ENCODE results near the gene ADCK2. TPM values are rescaled to one million over a fixed set of nuclear protein-coding genes. Genes with fewer than 3 reads are reported as not detected.

ADCK2 gene
- total and polyA plus RNA-seq, 9 of the 15 experiments (the other 6 are each of a cell fraction or from before 2014, with no cell fraction given) = 0.08 to 14.3 (median 9.7) TPM

DNA sequence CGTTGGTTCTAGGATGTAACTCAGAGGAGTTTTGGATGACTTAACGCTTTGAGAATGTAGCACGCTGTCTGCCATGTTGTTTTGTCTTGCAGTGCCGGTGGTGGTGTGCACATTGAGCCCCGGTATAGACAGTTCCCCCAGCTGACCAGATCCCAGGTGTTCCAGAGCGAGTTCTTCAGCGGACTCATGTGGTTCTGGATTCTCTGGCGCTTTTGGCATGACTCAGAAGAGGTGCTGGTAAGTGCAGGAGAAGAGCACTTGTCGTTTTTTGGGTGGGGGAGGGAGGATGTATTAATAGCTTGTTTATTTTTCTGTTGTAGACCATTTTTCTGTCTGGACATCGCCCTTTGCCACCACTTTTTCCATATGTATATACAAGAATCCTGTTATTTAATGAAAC lies 30.0 kb downstream of the ADCK2 start (continued):
- TF ChIP-seq, protein P1, sequence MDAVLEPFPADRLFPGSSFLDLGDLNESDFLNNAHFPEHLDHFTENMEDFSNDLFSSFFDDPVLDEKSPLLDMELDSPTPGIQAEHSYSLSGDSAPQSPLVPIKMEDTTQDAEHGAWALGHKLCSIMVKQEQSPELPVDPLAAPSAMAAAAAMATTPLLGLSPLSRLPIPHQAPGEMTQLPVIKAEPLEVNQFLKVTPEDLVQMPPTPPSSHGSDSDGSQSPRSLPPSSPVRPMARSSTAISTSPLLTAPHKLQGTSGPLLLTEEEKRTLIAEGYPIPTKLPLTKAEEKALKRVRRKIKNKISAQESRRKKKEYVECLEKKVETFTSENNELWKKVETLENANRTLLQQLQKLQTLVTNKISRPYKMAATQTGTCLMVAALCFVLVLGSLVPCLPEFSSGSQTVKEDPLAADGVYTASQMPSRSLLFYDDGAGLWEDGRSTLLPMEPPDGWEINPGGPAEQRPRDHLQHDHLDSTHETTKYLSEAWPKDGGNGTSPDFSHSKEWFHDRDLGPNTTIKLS (IDR thresholded peaks at IDR 0.05; ENCODE audit: borderline replicate concordance, low read depth) = peak; percentile 20; the same call in 1 of the 2 replicates
- TF ChIP-seq SMARCC2 (IDR thresholded peaks at IDR 0.05; ENCODE audit: low read depth) (no peak), SFPQ (IDR thresholded peaks at IDR 0.05; ENCODE audit: low read depth, low read length) (no peak)

- DNase-seq (ENCODE audit: extremely low read depth in 1 of 4, low spot score in 3 of 4) = no peak
- Histone ChIP-seq H3K79me2 (ENCODE audit: control insufficient read depth, insufficient read depth, low read length) (peaks cover 39% of the 10 kb centered on the region), H3K4me1 (replicated peaks in 1 of 2; ENCODE audit: control insufficient read depth in 2 of 2, insufficient read depth in 2 of 2, low read length in 2 of 2) (no peaks in the 10 kb centered on the region; a peak in 1 of 5 replicates), H4K20me1 (replicated peaks; ENCODE audit: control insufficient read depth, insufficient read depth, low read length) (0 out of 2 replicates have a peak, but pooled peaks cover 6% of the 10 kb centered on the region), H3K9me1 (ENCODE audit: control insufficient read depth, insufficient read depth, low read length) (no peaks in the 10 kb centered on the region), H3K36me3 (ENCODE audit: control insufficient read depth, insufficient read depth, low read length) (peaks cover 54% of the 10 kb centered on the region), H2AFZ (ENCODE audit: low read depth, low read length) (no peak overlapping the region), H3K27ac (ENCODE audit: extremely low read depth, low read depth, low read length) (no peak overlapping the region), H3K9ac (ENCODE audit: insufficient read depth in 1 of 2, low read depth in 2 of 2, low read length in 2 of 2) (no peak overlapping the region), H3K9me3 (replicated peaks; ENCODE audit: control insufficient read depth, insufficient read depth, low read depth, low read length) (no peaks in the 10 kb centered on the region), H3K27me3 (ENCODE audit: control insufficient read depth in 2 of 2, insufficient read depth in 2 of 2, low read length in 2 of 2) (no peaks in the 10 kb centered on the region), H3K4me3 (no peak overlapping the region), H3K4me2 (ENCODE audit: insufficient read depth, low read length) (no peak overlapping the region)
- no peak for ATAC-seq
- intact Hi-C loops (cut with micrococcal nuclease) = no loop called here
- in situ Hi-C loops (cut with MboI) = no loop called here
- WGBS (ENCODE audit: insufficient coverage, low coverage, missing lambda C conversion rate) = 78% methylated on average over 2 of the region's 2 CpGs
- CTCF ChIA-PET (ENCODE audit: low intra/inter-chr PET ratio) = interaction anchor here (0.7 kb wide), 1 partner anchor 164 kb away, joined by 4 read pairs; no protein-coding TSS in a partner anchor
- POLR2A ChIA-PET = no interaction called here
- FAIRE-seq = no peak
- no TSS peak for BruUV-seq (replicated peaks)
- TF ChIP-seq, protein P2, sequence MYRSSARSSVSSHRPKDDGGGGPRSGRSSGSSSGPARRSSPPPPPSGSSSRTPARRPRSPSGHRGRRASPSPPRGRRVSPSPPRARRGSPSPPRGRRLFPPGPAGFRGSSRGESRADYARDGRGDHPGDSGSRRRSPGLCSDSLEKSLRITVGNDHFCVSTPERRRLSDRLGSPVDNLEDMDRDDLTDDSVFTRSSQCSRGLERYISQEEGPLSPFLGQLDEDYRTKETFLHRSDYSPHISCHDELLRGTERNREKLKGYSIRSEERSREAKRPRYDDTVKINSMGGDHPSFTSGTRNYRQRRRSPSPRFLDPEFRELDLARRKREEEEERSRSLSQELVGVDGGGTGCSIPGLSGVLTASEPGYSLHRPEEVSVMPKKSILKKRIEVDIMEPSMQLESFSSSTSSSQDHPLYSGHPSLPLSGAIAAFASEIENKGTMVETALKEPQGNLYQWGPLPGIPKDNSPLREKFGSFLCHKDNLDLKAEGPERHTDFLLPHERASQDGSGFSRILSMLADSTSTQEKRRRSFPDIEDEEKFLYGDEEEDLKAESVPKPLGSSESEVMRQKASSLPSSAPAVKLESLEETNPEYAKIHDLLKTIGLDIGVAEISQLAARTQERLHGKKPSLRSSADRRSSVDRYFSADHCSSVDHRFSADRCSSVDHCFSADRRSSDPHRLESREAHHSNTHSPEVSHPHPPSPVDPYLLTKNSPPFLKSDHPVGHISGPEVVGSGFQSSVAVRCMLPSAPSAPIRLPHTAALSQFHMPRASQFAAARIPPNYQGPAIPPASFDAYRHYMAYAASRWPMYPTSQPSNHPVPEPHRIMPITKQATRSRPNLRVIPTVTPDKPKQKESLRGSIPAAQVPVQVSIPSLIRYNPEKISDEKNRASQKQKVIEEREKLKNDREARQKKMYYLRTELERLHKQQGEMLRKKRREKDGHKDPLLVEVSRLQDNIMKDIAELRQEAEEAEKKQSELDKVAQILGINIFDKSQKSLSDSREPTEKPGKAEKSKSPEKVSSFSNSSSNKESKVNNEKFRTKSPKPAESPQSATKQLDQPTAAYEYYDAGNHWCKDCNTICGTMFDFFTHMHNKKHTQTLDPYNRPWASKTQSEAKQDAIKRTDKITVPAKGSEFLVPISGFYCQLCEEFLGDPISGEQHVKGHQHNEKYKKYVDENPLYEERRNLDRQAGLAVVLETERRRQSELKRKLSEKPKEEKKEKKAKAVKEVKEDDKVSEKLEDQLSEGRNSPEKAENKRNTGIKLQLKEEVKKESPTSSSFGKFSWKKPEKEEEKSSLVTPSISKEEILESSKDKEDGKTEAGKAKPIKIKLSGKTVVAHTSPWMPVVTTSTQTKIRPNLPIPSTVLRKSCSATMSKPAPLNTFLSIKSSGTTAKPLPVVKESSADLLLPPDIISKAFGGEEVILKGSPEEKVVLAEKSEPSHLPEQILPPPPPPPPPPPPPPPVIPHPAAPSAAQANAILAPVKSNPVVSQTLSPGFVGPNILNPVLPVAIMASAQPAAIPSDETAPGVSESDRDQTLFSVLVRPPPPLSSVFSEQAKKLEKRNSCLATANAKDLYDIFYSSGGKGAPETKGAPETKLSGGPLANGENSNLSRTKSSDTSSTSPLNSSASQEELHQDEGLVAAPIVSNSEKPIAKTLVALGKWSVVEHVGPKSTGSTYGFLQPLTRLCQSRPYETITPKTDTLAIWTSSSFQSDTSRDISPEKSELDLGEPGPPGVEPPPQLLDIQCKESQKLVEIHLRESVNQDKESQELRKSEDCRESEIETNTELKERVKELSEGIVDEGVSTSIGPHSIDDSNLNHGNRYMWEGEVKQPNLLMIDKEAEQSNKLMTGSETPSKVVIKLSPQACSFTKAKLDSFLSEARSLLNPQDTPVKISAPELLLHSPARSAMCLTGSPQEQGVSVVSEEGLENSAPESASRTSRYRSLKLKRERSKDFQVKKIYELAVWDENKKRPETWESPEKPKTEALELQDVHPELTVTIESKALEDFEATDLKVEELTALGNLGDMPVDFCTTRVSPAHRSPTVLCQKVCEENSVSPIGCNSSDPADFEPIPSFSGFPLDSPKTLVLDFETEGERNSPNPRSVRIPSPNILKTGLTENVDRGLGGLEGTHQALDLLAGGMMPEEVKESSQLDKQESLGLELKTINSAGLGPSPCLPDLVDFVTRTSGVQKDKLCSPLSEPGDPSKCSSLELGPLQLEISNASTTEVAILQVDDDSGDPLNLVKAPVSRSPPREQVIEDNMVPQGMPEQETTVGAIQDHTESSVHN (IDR thresholded peaks at IDR 0.05; ENCODE audit: borderline replicate concordance in 1 of 2, low read depth in 1 of 2) = no peak
- TF ChIP-seq NFXL1 (CRISPR knock-in tag; IDR thresholded peaks at IDR 0.05) = no peak
- no peak for TF ChIP-seq GABPA (tag; conservative IDR thresholded peaks at IDR 0.05; ENCODE audit: low read depth)
These were observed 31.5 kb downstream of the ADCK2 start for GRCh38 chr7:140704205-140704604.
